Measurements from ENCODE around the gene UNC13B. TPM values are rescaled to one million over a fixed set of nuclear protein-coding genes. Genes with fewer than 3 reads are reported as not detected.

The UNC13B gene
- total RNA-seq, 1 donor from 2014 or later = 39.9 TPM

DNA sequence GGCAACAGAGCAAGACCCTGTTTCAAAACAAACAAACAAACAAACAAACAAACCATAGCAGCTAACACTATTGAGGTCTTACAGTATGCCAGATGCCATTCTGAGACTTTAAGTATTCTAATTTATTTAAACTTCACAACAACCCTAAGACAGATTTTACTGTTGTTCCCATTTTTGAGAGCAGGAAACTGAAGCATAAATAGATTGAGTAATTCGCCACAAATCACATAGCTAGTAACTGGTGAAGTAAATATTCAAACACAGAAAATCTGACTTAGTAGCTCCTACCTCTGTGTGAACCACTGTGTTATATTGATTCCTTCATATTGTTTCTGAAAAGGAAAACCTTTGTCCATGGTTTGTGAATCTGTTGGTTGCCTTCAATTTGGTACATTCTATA lies 98.4 kb downstream of the UNC13B start:
- H3K27ac Mint-ChIP-seq (ENCODE audit: unreplicated experiment) = no peak overlapping the region
- no peaks in the 10 kb centered on the region for H3K9me3 Mint-ChIP-seq (ENCODE audit: unreplicated experiment)
- no peaks in the 10 kb centered on the region for H3K4me1 Mint-ChIP-seq (ENCODE audit: unreplicated experiment)
- DNase-seq (ENCODE audit: low spot score) = no peak
- no peaks in the 10 kb centered on the region for H3K36me3 Mint-ChIP-seq (ENCODE audit: low read depth, unreplicated experiment)
- H3K27me3 Mint-ChIP-seq (ENCODE audit: unreplicated experiment) = no peaks in the 10 kb centered on the region
- TF ChIP-seq, protein P1, sequence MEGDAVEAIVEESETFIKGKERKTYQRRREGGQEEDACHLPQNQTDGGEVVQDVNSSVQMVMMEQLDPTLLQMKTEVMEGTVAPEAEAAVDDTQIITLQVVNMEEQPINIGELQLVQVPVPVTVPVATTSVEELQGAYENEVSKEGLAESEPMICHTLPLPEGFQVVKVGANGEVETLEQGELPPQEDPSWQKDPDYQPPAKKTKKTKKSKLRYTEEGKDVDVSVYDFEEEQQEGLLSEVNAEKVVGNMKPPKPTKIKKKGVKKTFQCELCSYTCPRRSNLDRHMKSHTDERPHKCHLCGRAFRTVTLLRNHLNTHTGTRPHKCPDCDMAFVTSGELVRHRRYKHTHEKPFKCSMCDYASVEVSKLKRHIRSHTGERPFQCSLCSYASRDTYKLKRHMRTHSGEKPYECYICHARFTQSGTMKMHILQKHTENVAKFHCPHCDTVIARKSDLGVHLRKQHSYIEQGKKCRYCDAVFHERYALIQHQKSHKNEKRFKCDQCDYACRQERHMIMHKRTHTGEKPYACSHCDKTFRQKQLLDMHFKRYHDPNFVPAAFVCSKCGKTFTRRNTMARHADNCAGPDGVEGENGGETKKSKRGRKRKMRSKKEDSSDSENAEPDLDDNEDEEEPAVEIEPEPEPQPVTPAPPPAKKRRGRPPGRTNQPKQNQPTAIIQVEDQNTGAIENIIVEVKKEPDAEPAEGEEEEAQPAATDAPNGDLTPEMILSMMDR (IDR thresholded peaks at IDR 0.05; ENCODE audit: unreplicated experiment) = no peak
- no peak overlapping the region for H3K4me3 Mint-ChIP-seq (ENCODE audit: unreplicated experiment)

DNA sequence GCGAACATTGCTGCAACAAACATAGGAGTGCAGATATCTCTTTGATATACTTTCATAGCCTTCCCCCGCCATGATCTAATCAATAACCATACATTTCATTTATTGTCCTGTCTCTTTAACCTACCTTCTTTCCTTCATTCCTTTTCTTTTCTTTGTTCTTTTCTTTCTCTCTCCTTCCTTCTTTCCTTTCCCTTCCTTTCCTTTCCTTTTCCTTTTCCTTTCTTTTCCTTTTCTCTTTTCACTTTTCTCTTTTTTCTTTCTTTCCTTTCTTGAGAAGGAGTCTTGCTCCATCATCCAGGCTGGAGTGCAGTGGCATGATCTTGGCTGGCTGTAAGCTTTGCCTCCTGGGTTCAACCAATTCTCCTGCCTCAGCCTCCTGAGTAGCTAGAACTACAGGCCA lies 100.3 kb downstream of the UNC13B start:
- no peak overlapping the region for H3K4me3 Mint-ChIP-seq (ENCODE audit: unreplicated experiment)
- no peak for DNase-seq (ENCODE audit: low spot score)
- TF ChIP-seq, protein P1 (IDR thresholded peaks at IDR 0.05; ENCODE audit: unreplicated experiment) = no peak
- H3K4me1 Mint-ChIP-seq (ENCODE audit: unreplicated experiment) = no peaks in the 10 kb centered on the region
- no peaks in the 10 kb centered on the region for H3K27me3 Mint-ChIP-seq (ENCODE audit: unreplicated experiment)
- no peaks in the 10 kb centered on the region for H3K36me3 Mint-ChIP-seq (ENCODE audit: low read depth, unreplicated experiment)
- H3K9me3 Mint-ChIP-seq (ENCODE audit: unreplicated experiment) = no peaks in the 10 kb centered on the region
- no peak overlapping the region for H3K27ac Mint-ChIP-seq (ENCODE audit: unreplicated experiment)

DNA sequence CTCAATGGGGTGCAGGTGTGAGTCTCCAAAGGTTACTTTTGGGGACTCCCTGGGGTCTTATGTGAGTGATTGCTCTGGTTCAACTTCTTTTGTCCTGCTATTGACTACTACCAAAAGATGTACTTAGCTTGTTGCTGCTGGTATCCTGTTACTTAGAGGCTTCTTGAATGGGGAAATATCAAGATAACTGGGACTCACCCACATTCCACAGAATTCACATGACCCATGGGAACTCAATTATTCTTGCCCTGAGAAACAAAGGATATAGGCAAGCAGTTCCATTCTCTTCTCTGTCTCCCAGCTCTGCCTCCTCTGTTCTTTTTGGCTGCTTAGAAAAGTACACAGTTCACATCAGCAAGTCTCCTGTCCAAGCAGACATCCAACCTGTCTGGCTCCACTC lies 105.9 kb downstream of the UNC13B start:
- Mint-ChIP-seq H3K9me3 (ENCODE audit: unreplicated experiment) (no peaks in the 10 kb centered on the region), H3K4me3 (ENCODE audit: unreplicated experiment) (no peak overlapping the region), H3K4me1 (ENCODE audit: unreplicated experiment) (peaks cover 9% of the 10 kb centered on the region), H3K27ac (ENCODE audit: unreplicated experiment) (no peak overlapping the region), H3K27me3 (ENCODE audit: unreplicated experiment) (no peaks in the 10 kb centered on the region), H3K36me3 (ENCODE audit: low read depth, unreplicated experiment) (no peaks in the 10 kb centered on the region)
- DNase-seq (ENCODE audit: low spot score) = no peak
- TF ChIP-seq, protein P1 (IDR thresholded peaks at IDR 0.05; ENCODE audit: unreplicated experiment) = no peak

DNA sequence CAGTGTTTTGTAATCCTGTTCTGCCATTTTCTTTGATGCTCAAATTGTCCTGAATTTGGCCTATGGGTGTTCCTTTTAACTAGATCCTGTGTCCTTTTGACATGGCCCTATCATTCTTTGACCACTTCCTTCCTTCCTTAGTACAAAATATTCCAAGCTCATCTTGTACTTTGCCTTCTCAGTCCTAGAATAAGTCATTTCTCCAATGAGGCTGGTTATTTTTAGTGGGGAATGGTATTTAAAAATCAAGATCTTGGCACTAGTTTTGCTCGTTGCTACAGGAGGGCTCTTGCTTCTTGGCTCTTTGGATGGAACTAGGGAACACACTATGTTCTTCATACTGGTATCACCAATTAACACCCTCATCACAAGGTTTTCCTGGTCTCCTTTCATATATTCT lies 108.1 kb downstream of the UNC13B start:
- Mint-ChIP-seq H3K27ac (ENCODE audit: unreplicated experiment) (no peak overlapping the region), H3K27me3 (ENCODE audit: unreplicated experiment) (no peaks in the 10 kb centered on the region), H3K4me3 (ENCODE audit: unreplicated experiment) (no peak overlapping the region), H3K36me3 (ENCODE audit: low read depth, unreplicated experiment) (no peaks in the 10 kb centered on the region), H3K9me3 (ENCODE audit: unreplicated experiment) (no peaks in the 10 kb centered on the region), H3K4me1 (ENCODE audit: unreplicated experiment) (peaks cover 9% of the 10 kb centered on the region)
- DNase-seq (ENCODE audit: low spot score) = no peak
- TF ChIP-seq, protein P1 (IDR thresholded peaks at IDR 0.05; ENCODE audit: unreplicated experiment) = no peak

DNA sequence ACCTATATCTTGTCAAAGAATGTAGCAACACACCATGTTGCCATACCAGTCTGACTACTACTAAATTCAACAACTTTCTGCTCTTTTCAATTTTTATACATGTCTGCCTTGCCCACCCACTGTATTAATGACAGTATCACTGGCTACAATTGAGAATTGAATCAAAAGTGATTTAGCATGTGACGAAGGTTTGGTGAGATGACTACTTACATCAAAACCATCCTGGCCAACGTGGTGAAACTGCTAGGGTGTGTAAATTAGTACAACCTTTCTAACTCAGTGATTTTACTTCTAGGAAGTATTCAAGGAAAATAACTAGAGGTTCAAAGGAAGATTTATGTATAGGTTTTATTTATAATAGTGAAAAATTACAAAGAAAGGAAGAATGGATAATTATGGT lies 109.8 kb downstream of the UNC13B start:
- H3K27me3 Mint-ChIP-seq (ENCODE audit: unreplicated experiment) = no peaks in the 10 kb centered on the region
- H3K27ac Mint-ChIP-seq (ENCODE audit: unreplicated experiment) = no peak overlapping the region
- no peaks in the 10 kb centered on the region for H3K9me3 Mint-ChIP-seq (ENCODE audit: unreplicated experiment)
- no peak for DNase-seq (ENCODE audit: low spot score)
- H3K4me3 Mint-ChIP-seq (ENCODE audit: unreplicated experiment) = no peak overlapping the region
- TF ChIP-seq, protein P1 (IDR thresholded peaks at IDR 0.05; ENCODE audit: unreplicated experiment) = no peak
- peaks cover 9% of the 10 kb centered on the region for H3K4me1 Mint-ChIP-seq (ENCODE audit: unreplicated experiment)
- no peaks in the 10 kb centered on the region for H3K36me3 Mint-ChIP-seq (ENCODE audit: low read depth, unreplicated experiment)

Measured in endothelial cell (in vitro differentiated cells).